ENCODE measurements around the gene PRSS22.

GRCh38 chr16:2804728-2805127 is 53.2 kb downstream of the PRSS22 start:
- TF ChIP-seq CTCF (IDR thresholded peaks at IDR 0.05; ENCODE audit: low read length) (no peak), EZH2phosphoT487 (IDR thresholded peaks at IDR 0.05; ENCODE audit: low read length) (no peak)
